Left forelimb (tissue), 1 donor: ENCODE data around the gene TMEM101.
"Not testable (repeated sequence)": the region's sequence is repeated elsewhere in the genome, so short reads cannot be mapped to it uniquely, and the experiment has no call there.

Experiments used
- DNase-seq: peaks from one replicate; pipeline ENCODE4 v3.0.0-alpha.2; 2018; ENCODE audit warnings: low spot score

The TMEM101 gene

DNA sequence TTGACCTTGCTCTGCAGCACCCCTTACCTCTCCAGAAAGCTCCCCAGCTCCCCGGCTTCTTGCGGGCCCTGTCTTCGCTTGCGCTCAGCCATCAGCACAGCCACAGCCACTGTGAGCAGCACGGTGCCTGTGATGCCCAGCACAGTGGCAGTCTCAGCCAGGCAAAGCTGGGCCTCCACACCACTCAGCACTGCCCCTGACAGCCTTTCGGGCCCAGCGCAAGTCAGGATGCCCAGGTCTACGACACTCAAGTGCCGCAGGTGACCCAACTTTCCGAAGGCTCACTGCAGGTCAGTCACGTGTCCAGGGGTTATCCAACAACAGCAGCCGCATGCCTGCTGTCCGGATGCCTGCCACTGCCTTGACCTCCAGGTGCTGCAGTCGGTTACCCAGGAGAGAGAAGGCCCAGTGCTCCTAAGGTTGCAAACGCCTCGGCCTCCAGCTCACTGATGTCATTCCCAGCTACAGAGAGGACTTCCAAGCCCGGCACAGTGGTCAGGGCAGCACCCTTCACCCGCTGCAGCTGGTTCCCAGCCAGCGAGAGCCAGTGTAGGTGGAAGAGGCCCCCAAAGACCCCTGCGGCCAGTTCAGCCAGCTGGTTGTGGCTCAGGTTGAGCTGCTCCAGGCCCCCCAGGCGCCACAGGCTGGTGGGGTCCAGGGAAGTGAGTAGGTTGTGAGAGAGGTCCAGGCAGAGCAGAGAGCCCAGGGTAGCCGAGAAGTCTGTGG is 8.9 kb upstream of the TMEM101 start:
- no peak for DNase-seq

DNA sequence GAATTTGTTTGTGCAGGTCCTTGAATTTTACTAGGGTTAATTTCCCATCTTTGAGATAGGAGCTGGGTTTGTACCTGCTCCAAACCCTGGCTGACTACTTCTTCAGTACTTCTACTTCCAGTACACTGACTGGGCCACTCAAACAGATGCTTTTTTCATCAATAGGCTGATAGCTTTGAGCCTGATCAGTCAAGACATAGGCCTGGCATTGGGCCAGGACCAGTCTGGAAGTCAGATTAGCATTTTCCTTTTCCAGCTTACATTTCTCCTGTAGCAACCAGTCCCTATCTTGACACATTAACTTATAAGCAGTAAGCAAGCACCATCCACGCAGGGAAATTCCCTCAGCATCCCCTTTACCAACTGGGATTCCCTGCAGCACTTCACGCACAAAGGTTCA is 7.5 kb upstream of the TMEM101 start:
- no peak for DNase-seq

DNA sequence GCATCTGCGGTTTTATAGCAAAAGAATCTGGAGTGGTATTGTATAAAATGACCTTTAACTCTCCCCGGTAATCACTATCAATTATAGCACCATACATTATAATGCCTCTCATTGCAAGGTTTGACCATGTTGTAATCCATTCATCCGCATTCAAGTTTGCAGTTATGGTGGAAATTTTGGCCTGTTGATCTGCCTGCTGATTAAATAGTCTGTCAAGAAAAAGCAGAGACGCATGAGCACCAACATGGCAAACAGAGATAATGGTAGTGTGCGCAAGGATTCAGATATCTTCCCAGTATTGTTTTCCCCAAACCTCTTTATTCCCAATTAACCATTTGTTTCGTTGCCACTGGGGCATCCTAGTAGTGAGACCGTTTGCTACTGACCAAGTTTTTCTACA is 6.5 kb upstream of the TMEM101 start:
- not testable (repeated sequence) for DNase-seq

DNA sequence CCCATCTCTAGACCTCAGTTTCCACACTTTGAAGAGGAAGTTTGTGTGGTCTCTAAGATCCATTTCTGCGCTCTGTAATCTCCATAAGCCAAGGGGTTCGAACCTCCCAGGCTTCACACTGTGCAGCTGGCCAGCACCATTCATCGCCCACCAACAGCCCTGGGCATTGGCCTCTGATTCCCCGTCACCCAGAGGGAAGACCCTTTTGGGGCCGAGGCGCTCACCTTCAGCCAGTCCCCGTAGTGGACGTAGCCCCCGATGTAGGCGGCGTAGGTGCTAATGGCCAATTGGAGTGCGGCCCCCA is 678 bp downstream of the TMEM101 start:
- DNase-seq: no peak

DNA sequence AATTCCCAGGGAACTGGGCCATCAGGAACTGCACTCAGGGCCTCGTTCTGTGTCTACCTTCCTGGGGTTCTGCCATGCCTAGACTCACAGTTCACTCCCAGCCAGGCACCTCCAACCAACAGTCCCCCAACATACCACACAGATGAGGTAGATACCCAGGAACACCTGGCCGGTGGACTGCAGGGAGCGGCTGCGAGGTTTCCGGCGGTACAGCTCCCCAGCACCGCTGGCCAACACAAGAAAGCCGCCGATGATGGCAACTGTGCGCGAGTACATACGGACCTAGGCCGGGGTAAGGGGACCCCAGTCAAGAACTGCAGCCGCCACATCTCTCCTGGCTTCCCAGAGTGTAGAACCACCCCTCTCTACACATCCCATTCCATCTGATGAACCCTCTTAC is 1.9 kb downstream of the TMEM101 start:
- no peak for DNase-seq

DNA sequence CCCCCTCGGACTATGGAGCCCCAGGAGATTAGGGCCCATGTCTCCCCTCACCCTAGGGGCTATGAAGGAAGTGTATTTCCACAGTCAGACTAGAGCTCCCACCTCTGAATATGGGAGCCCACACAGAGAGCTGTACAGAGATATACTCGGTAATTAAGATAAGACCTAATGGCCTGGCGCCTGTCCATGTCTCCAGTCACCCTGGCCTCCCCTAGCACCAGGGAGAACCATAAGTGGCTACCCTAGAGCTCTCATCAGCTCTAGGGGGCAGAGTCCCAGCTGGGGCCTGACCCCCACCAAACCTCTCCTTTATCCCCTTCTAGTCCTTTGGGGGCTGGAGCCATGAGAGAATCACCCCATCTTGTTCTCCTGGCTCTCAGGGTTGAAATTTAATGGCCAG is 2.4 kb downstream of the TMEM101 start:
- DNase-seq: no peak

DNA sequence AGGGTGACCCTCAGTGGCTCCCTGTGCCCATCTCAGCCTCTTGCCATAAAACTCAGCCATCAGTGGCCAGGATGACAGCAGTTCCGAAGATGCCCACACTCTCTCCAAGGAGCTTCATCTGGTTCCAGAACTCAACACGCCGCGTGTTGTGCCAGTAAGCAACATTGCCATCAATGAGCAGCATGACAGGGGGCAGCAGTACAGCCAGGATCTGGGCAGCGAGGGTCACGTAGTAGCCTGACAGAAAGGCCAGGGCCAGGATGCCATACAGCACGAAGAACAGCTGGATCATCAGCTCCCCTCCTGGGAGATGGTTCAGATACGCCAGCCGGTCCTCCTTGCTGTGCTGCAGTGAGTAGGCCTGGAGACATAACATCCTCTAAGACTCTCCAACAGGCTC is 2.9 kb downstream of the TMEM101 start:
- no peak for DNase-seq

DNA sequence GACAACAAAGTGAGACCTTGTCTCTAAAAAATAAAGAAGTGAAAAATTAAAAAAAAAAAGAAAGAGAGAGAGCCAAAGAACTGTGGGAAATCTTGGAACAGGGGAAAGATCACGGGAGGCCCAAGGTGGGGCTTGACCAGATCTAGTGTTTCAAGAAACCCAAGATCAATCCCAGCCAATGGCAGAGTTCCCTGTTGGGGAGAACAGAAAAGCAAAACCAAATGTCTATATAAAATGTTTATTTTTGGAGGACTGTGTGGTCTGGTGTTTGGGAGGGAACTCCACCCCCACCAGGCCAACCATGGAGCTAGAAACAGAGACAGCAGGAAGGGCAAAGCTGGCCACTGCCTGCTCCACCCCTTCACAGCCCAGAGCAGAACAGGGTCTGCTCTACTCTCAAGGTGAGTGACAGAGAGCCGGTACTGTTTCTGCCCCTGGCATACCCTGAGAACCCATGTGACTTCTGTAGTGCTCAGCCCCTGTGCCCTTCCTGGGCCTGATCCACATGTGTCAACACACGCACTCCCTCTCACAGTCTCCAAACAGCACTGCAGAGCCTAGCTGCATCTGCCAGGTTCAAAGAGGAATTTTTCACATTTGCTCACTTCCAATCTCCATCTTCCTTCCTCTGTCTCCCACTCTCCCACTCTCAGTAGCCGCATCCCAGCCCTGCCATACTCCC is 3.7 kb downstream of the TMEM101 start:
- no peak for DNase-seq

DNA sequence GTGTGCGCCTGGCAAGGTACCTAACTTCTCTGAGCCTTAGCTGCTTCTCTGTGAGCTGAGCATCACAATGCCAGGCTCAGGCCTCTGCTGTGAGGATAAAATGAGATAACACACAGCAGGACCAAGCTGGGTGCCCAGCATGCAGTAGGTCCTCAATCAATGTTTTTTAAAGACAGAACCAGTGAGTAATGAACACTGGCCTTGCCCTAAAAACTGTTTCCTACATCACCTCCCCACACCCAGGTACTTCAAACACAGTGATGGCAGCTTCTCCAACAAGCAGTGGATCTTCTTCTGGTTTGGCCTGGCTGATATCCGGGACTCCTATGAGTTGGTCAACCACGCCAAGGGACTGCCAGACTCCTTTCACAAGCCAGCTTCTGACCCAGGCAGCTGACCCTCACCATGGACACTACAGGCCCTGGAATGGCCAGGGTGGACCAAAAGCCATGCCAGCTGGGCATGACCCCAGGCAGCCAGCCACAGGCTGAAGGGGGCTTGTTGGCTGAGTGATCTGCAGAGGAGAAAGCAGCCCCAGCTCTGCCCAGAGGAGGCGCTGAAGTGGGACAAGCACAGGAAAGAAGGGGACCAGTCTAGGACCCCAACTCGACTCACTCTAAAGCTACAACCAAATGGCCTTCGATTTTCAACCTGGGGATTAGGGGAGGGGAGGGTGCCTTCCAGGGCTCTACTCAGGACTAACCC is 6.4 kb downstream of the TMEM101 start:
- no peak for DNase-seq

DNA sequence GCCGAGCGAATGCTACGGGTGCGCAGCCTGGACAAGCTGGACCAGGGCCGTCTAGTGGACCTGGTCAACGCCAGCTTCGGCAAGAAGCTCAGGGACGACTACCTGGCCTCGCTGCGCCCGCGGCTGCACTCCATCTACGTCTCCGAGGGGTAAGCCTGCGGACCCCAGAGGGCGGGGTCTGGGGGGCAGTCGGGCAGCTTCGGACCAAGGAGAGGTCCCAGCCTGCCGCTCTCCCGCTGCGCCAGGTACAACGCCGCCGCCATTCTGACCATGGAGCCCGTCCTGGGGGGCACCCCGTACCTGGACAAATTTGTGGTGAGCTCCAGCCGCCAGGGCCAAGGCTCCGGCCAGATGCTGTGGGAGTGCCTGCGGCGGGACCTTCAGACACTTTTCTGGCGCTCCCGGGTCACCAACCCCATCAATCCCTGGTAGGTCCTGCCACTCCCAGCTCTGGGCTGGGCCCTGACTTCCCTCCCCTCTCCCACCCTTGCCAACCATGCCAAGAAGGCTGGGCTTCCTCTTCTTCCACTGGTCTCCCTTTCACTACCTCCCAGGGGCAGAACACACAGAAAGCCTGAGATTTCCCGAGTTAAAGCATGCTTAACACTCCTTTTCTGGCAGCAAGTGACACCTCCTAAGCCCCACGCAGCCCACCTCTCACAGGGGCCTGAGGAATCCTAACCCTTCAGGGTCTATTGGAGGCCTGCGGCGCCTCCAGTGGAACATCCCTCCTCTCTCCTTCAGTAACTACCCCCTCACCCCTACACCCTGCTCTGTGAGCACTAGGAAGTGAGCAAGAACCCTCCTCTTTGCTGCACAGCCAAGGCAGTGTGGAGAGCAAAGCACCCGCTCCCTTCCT is 7.2 kb downstream of the TMEM101 start:
- no peak for DNase-seq

DNA sequence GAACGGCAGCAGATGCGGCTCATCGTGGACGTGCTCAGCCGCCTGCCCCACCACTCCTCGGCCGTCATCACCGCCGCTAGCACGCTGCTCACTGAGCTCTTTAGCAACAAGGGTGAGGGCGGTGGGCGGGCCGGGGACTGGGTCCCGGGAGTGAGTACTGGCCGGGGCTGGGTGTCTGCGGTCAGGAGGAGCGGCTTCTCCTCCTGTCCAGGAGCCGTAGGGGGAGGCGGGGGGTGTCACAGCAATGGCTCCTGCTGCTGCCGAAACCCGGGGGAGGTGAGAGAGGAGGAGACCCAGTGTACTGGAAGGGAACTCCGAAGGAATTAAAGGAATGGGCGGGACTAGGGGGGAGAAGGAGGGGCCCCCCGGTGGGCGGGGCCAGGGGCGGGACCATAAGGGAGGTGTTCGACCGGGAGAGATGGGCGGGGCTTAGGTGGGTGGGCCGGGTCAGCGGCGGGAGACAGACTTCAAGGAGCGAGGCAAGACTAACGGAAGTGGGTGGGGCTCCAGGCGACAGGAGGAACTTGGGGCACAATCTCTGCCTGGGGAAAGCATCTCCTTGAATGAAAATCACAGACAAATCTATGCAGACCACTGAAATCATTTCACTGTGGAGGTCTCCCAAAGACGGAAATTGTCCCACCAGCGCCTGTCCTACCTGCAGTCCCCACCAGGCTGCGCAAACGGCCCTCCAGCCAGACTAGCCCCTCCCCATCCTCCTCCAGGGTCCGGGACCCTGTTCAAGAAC is 8.0 kb downstream of the TMEM101 start:
- DNase-seq: peak; percentile 96

DNA sequence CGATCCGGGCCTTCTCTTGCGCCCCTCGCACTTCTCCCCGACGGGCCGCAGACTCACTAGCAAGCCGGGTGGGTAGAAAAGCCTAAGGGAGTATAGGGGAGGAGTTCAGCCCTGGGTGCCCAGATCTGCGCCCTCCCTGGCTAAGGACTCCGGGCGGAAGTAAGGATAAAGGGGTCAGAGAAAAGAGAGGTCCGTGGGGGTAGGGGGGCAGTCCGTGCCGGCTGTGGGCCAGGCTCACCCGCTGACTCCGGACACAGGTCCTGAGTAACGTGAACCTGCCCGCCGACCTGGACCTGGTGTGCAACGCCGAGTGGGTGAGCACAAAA is 8.5 kb downstream of the TMEM101 start:
- no peak for DNase-seq

DNA sequence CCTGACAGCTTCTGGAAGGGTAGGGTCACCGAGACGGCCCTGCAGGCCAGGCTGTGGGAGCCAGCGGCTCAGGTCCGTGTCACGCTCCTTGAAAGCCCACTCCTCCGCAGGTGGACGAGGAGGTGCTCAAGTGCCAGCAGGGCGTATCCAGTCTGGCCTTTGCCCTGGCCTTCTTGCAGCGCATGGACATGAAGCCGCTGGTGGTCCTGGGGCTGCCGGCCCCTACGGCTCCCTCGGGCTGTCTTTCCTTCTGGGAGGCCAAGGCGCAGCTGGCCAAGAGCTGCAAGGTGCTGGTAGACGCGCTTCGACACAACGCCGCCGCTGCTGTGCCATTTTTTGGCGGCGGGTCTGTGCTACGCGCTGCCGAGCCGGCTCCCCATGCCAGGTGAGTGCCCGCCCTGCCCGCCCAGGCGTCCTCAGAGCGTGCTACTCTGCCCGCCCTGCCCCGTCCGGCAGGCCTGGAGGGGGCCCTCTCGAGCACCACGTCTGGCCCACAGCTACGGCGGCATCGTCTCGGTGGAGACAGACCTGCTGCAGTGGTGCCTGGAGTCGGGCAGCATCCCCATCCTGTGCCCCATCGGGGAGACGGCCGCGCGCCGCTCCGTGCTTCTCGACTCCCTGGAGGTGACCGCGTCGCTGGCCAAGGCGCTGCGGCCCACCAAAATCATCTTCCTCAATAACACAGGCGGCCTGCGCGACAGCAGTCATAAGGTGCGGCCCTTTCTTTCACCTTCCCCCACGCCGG is 9.1 kb downstream of the TMEM101 start:
- DNase-seq: no peak

DNA sequence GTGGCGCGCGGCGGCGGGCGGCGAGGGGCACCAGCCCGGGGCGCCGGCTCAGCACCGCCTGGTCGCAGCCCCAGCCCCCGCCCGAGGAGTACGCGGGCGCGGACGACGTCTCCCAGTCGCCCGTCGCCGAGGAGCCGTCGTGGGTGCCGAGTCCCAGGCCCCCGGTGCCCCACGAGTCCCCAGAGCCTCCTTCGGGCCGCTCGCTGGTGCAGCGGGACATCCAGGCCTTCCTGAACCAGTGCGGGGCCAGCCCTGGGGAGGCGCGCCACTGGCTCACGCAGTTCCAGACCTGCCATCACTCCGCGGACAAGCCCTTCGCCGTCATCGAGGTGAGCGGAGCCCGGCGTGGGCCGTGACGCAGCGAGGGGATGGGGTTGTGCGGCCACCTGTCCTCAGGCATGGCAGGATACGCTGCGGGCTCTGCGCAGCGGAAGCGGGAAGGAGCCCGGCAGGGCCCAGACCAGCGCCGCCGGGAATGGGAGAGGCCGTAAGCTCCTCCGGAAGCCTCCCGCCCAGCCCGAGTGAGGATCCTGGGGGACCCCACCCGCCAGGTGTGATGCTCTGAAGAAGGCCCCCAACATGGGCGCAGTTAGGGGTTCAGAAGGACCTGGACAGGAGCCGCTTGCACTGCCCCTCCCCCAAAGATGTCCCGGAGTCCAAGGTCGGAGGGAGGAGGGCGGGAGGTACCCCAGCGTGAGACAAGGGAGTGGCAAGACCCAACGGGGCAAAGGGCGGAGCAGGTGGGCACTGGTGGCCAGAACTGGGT is 9.8 kb downstream of the TMEM101 start:
- DNase-seq: no peak

DNA sequence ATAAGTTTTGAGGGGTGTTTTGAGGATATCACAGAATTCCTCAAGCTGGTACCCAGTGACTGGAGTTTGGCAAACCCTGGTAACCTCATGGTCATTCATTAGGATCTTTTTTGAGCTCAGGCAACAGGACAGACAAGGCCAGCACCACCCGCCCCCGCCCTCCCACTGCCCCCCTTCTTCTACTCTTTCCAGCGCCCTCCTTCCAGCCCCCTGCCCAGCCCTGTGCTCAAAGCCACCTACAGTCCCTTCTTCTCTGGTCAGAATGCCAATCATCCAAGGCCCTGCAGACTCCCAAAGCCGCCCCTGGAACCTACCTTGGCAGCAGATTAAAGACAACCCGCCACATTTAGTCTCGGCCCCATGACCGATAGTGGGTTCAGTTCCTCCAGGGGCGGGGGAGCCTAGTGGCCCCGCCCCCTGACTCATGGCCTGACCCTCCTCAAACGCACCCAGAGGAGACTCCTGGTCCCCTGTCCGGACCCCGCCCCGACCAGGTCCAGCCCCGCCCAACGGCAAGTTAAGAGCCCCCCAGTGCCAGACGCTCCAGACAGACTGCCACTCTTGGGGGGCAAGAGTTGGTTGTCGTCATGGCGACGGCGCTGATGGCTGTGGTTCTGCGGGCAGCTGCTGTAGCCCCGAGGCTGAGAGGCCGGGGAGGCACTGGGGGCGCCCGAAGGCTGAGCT is 10.5 kb downstream of the TMEM101 start, which contains the start of gene NAGS:
TSS of gene NAGS (plus strand) at position 546 of the 684 bp plus-strand sequence. CDS start at position 588, 42 bp downstream.
- no peak for DNase-seq

DNA sequence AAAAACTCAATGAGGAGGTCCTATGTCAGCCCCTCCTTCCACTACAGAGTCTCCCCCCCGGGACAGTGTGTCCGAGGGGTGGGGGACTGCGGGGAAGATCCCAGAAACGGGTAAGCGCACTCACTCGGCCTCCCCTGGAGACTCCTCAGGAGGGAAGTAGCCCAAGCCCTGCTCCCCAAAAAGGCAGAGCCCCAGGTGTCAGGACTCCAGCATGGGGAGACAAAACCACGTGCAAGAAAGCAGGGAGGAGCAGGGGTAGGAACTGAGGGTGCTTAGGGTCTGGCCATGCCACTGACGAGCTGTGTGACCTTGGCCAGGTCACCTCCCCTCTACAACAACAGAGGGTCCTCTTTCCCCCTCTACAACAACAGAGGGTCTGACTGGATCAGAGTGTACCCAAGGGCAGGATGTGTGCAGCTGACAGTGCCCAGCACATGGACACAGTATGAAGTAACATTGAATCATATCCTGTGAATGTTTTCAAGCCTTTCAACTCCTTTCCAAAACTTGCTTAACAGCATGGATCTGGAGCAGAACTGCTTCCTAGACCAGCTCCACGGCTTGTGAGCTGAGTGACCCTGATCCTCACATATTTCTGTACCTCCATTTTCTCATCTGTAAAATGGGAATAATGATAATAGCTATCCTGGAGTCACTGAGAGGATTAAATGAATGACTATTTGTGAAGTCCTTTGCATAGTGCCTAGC is 12.5 kb downstream of the TMEM101 start:
- DNase-seq: no peak

DNA sequence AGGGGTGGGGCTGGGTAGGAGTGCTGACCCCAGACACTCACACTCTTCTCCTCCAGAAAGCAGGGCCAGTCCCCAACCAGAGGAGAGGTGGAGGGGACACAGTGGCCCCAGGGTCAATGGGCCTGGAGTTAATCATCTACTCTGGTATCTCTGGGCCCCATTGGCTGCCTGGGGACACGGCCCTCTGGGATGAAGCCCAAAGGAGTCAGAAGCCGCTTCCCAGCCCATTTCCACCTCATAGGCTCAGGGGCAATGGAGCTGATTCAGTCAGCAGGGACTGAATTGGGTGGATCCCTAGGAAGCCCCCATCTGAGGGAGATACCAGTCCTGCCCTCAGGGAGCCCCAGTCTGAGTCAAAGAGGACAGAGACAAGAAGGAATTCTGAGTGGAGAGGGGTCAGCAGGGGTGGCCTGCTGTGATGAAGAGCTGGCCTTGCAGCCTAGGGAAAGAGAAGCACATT is 13.3 kb downstream of the TMEM101 start:
- no peak for DNase-seq

DNA sequence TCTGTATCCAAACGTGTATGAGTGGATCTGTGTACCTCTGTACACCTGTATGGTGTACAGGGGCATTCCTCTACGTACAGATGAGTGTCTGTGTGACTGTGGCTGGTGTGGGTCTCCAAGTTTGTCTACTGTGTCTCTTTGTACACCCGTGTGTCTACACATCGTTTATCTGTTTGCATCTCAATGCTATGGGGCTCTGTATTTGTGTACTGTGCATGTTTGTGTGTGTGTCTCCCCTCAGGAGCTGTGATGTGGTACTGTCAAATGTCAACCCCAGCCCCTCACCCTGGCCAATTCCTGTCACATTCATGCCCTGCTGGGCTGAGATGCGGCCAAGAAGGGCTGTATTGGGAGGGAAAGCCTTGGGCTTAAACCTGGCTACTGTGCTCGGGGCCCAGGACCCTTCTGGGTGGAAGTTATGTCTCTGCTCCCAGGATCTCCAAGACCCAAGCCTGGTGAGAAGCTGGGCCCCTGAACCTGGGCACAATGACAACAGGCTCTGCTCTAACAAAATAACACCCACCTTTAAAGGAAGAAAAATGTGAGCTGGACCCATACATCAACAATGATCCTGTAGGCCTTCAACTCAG is 13.8 kb downstream of the TMEM101 start:
- DNase-seq: no peak
